NB4 (cell line): ENCODE results near the gene MRTFA.

Experiments used
- DNase-seq: peaks from one replicate; pipeline ENCODE4 v3.0.0; 2010; ENCODE audit warnings: low read depth
- H3K4me3 ChIP-seq: one replicate; pipeline ENCODE4 v1.5.1; 2011; ENCODE audit warnings: mild to moderate bottlenecking, low read depth, low read length, moderate library complexity
- CTCF ChIP-seq: IDR thresholded peaks from one replicate; pipeline ENCODE4 v1.5.1; 2012; ENCODE audit warnings: low read depth, low read length
- MYC ChIP-seq: IDR thresholded peaks from 2 replicates; pipeline ENCODE4 v1.6.1; 2011; ENCODE audit warnings: low read depth, low read length
- POLR2A ChIP-seq: IDR thresholded peaks from 2 replicates; pipeline ENCODE4 v1.6.1; 2011; ENCODE audit warnings: mild to moderate bottlenecking; ENCODE audit not compliant: insufficient read length; ENCODE audit errors: extremely low read depth
- TF ChIP-seq, protein P1 (sequence below): IDR thresholded peaks from 2 replicates; pipeline ENCODE4 v1.6.1; 2011; ENCODE audit warnings: low read depth, low read length

The MRTFA gene

DNA sequence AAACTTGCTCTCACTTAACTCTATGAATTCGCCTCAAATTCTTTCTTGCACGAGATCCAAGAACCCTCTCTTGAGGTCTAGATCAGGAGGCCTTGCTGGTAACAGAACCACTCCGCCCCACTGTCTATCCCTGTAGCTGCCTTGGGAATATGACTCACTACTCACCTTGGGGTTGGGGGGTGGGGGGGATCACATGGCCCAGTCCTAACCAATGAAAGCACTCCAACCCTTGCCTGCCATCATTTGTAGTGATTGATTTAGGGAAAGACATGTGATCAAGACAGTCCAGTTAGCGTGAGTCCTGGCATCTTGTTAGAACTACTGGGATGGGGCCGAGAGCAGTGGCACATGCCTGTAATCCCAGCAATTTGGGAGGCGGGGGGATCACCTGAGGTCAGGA, 4.8 kb upstream of the MRTFA start:
- TF ChIP-seq POLR2A = no peak
- TF ChIP-seq, protein P1, sequence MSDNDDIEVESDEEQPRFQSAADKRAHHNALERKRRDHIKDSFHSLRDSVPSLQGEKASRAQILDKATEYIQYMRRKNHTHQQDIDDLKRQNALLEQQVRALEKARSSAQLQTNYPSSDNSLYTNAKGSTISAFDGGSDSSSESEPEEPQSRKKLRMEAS = no peak
- no peak for TF ChIP-seq CTCF
- TF ChIP-seq MYC = no peak
- H3K4me3 ChIP-seq = no peak overlapping the region
- no peak for DNase-seq

GRCh38 chr22:40638261-40638660, 1.7 kb upstream of the MRTFA start:
- no peak overlapping the region for H3K4me3 ChIP-seq
- no peak for DNase-seq
- TF ChIP-seq POLR2A (no peak), CTCF (no peak), MYC (no peak)
- TF ChIP-seq, protein P1 = no peak

DNA sequence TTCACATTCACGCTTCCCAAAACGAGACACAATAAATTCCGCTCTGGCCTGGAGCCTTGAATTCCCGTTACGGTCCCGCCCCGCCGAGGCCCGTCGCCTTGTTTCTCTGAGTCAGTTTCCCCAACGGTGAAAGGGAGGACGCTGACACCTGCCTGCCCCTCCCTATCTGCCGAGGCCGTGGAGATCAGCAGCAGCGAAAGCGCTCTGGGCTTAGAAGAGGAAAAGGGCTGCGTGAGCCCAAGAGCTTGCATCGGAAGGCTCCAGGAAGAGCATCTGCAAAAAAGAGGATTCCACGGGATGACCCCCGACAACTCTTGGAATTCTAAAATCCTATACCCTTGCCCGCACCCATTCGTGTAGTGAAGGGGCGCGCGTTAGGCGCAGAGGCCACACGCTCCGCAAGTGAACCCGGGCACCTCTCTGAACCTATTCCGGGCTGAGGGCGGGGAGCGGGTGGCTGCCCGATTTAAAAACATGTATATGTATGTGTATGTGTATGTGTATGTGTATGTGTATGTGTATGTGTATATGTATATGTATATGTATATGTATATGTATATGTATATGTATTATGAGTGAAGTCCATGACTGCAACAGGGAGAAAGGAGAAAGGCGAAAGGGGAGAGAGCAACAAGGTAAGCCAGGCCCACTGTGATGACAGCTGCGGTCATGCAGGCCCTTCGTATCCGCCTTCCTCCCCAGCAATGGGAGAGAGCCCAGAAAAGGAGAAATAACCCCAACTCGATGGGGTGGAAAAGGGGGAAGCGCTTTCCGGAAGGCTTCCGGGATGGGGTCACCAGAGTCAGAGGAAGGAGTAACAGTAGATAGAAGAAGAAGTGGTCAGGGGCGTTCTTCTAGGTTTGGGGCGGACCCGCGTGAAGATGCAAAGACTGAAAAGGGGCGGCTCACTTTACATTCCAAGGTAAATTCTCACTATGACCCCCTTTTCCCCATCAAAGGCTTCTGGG, 948 bp upstream of the MRTFA start:
- TF ChIP-seq POLR2A = no peak
- TF ChIP-seq CTCF = no peak
- no peak for TF ChIP-seq MYC
- TF ChIP-seq, protein P1 = no peak
- peak overlapping the region; percentile 74 for H3K4me3 ChIP-seq
- no peak for DNase-seq

GRCh38 chr22:40635940-40636379, 559 bp downstream of the MRTFA start:
- TF ChIP-seq POLR2A (no peak), MYC (no peak), CTCF (no peak)
- TF ChIP-seq, protein P1 = no peak
- DNase-seq = no peak
- peak overlapping the region; percentile 77 for H3K4me3 ChIP-seq

DNA sequence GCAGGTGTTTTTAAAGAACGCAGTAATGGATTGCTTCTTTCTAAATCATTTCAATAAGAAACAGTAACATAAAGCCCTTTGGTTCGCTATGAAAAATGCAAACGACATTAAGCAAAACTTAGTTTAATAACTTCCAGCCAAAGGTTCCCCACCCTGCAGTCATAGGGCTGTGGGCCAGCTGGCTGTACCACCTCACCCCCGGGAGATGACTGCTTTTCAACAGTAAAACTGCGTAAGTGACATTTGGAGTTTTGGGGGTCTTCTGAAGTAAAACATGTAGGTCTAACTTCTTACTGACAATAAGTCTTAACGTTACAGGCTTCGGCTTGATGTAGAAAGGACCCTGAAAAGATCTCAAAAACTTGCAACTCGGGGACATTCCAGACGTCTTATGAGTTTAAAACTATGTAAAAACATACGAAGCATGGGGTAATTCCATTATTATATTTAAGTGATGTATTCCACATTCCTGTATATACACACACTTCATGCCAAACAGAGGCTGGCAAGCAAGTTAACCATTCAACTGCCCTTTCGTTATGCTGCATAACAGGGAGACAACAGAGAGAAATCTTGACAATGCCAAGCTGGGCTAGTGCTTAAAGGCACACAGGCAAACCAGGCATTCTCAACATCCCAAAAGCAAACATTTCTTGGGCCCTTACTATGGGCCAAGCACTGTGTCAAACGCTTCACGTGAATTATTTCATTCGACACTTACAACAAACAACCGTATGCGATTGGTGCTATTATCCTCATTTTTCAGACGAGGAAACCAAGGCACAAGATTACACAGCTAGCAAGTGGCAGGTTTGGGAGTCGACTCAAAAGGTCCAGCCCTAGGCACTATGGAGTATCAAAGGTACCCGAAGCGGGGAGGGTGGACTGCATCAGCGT, 1.2 kb downstream of the MRTFA start:
- no peak for DNase-seq
- H3K4me3 ChIP-seq = peak overlapping the region; percentile 77
- no peak for TF ChIP-seq CTCF
- no peak for TF ChIP-seq POLR2A
- no peak for TF ChIP-seq MYC
- TF ChIP-seq, protein P1 = no peak
